Measurements from ENCODE around the gene CDV3. TPM values are rescaled to one million over a fixed set of nuclear protein-coding genes. Genes with fewer than 3 reads are reported as not detected.

Gene CDV3
- total and polyA plus RNA-seq, 9 of the 15 experiments (the other 6 are each of a cell fraction or from before 2014, with no cell fraction given), result 72.3 to 273 (median 116) TPM

DNA sequence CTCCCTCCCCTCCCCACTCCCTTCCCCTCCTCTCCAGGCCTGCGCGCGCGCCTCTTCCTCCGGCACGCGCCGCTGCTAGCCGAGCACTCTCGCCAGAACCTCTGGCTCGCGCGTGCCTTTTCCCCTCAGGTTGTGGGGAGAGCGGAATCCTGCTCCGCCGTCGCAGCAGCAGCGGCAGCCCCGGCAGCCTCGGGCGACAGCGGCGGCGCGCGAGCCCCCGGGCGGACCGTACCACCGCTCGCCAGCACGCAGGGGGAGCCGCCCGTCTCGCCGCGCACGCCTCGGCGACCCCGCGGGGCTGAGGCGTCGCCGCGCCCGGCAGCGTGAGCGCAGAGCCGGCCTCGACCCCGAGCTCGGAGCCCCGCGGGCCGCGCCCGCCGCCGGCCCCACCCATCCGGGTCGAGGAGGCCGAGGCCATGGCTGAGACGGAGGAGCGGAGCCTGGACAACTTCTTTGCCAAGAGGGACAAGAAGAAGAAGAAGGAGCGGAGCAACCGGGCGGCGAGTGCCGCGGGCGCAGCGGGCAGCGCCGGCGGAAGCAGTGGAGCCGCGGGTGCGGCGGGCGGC is at the start of gene CDV3 (continued):
- TF ChIP-seq HSF4 (CRISPR knock-in tag; IDR thresholded peaks at IDR 0.05; ENCODE audit: borderline replicate concordance) (no peak), SP1 (CRISPR knock-in tag; IDR thresholded peaks at IDR 0.05) (no peak), ERF (CRISPR knock-in tag; IDR thresholded peaks at IDR 0.05) (no peak), FOXK1 (CRISPR knock-in tag; IDR thresholded peaks at IDR 0.05; ENCODE audit: borderline replicate concordance) (no peak), ZNF184 (CRISPR knock-in tag; IDR thresholded peaks at IDR 0.05) (no peak), FUS (optimal IDR thresholded peaks at IDR 0.05; ENCODE audit: low read depth, low read length) (no peak), CREBBP (IDR thresholded peaks at IDR 0.05; ENCODE audit: low read depth, low read length) (no peak), IFI16 (CRISPR knock-in tag; IDR thresholded peaks at IDR 0.05) (no peak), SNRNP70 (optimal IDR thresholded peaks at IDR 0.05; ENCODE audit: low read depth, low read length) (no peak), TAF1 (IDR thresholded peaks at IDR 0.05; ENCODE audit: control insufficient read depth, extremely low read depth, insufficient read depth, low read length, severe bottlenecking) (peak; percentile 66), KAT7 (CRISPR knock-in tag; IDR thresholded peaks at IDR 0.05; ENCODE audit: borderline replicate concordance) (no peak), RBBP5 (IDR thresholded peaks at IDR 0.05; ENCODE audit: borderline replicate concordance, insufficient read depth, low read length, poor library complexity, severe bottlenecking) (no peak), NBN (IDR thresholded peaks at IDR 0.05; ENCODE audit: low read depth) (no peak), BHLHE40 (IDR thresholded peaks at IDR 0.05; ENCODE audit: low read length) (peak; percentile 60; the same call in 1 of the 2 replicates), FIP1L1 (IDR thresholded peaks at IDR 0.05; ENCODE audit: low read depth, low read length, poor library complexity, severe bottlenecking) (no peak), NONO (IDR thresholded peaks at IDR 0.05; ENCODE audit: low read depth in 2 of 2, low read length in 1 of 2) (peak in 1 of 2 experiments; percentile 97; a peak in 2 of 4 replicates)
- TF ChIP-seq, protein P1, sequence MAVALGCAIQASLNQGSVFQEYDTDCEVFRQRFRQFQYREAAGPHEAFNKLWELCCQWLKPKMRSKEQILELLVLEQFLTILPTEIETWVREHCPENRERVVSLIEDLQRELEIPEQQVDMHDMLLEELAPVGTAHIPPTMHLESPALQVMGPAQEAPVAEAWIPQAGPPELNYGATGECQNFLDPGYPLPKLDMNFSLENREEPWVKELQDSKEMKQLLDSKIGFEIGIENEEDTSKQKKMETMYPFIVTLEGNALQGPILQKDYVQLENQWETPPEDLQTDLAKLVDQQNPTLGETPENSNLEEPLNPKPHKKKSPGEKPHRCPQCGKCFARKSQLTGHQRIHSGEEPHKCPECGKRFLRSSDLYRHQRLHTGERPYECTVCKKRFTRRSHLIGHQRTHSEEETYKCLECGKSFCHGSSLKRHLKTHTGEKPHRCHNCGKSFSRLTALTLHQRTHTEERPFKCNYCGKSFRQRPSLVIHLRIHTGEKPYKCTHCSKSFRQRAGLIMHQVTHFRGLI (CRISPR knock-in tag; IDR thresholded peaks at IDR 0.05), result no peak
- TF ChIP-seq, protein P2, sequence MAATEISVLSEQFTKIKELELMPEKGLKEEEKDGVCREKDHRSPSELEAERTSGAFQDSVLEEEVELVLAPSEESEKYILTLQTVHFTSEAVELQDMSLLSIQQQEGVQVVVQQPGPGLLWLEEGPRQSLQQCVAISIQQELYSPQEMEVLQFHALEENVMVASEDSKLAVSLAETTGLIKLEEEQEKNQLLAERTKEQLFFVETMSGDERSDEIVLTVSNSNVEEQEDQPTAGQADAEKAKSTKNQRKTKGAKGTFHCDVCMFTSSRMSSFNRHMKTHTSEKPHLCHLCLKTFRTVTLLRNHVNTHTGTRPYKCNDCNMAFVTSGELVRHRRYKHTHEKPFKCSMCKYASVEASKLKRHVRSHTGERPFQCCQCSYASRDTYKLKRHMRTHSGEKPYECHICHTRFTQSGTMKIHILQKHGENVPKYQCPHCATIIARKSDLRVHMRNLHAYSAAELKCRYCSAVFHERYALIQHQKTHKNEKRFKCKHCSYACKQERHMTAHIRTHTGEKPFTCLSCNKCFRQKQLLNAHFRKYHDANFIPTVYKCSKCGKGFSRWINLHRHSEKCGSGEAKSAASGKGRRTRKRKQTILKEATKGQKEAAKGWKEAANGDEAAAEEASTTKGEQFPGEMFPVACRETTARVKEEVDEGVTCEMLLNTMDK (IDR thresholded peaks at IDR 0.05; ENCODE audit: borderline replicate concordance, insufficient read depth, low read depth, low read length, poor library complexity, severe bottlenecking), result no peak
- TF ChIP-seq, protein P3, sequence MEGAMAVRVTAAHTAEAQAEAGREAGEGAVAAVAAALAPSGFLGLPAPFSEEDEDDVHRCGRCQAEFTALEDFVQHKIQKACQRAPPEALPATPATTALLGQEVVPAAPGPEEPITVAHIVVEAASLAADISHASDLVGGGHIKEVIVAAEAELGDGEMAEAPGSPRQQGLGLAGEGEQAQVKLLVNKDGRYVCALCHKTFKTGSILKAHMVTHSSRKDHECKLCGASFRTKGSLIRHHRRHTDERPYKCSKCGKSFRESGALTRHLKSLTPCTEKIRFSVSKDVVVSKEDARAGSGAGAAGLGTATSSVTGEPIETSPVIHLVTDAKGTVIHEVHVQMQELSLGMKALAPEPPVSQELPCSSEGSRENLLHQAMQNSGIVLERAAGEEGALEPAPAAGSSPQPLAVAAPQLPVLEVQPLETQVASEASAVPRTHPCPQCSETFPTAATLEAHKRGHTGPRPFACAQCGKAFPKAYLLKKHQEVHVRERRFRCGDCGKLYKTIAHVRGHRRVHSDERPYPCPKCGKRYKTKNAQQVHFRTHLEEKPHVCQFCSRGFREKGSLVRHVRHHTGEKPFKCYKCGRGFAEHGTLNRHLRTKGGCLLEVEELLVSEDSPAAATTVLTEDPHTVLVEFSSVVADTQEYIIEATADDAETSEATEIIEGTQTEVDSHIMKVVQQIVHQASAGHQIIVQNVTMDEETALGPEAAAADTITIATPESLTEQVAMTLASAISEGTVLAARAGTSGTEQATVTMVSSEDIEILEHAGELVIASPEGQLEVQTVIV (CRISPR knock-in tag; IDR thresholded peaks at IDR 0.05; ENCODE audit: borderline replicate concordance), result no peak
- TF ChIP-seq, protein P4, sequence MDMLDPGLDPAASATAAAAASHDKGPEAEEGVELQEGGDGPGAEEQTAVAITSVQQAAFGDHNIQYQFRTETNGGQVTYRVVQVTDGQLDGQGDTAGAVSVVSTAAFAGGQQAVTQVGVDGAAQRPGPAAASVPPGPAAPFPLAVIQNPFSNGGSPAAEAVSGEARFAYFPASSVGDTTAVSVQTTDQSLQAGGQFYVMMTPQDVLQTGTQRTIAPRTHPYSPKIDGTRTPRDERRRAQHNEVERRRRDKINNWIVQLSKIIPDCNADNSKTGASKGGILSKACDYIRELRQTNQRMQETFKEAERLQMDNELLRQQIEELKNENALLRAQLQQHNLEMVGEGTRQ (CRISPR knock-in tag; IDR thresholded peaks at IDR 0.05), result no peak
